RPMI7951 (cell line): ENCODE results near the gene VGLL3. TPM values are rescaled to one million over a fixed set of nuclear protein-coding genes. Genes with fewer than 3 reads are reported as not detected.
A peak's percentile ranks its signal among the peaks of the same experiment; 100 is the strongest.
"Not testable (repeated sequence)": the region's sequence is repeated elsewhere in the genome, so short reads cannot be mapped to it uniquely, and the experiment has no call there.

Source experiments
- DNase-seq: peaks from one replicate; pipeline ENCODE4 v3.0.0-alpha.2; 2012; ENCODE audit warnings: low read depth
- total RNA-seq: library from RNA; depleted of rRNA; stranded (reverse); fragments of >200 nt; shearing (Covaris generic); gene quantifications from 2 replicates; pipeline ENCODE4 v1.2.3, GENCODE V29; 2014

VGLL3 gene
- total RNA-seq, 1 experiment from 2014 or later, result 19.8 TPM

- DNase-seq, result no peak
These were observed 1.3 kb downstream of the VGLL3 start for GRCh38 chr3:86989611-86990010.

GRCh38 chr3:86989006-86989405, 1.9 kb downstream of the VGLL3 start:
- no peak for DNase-seq

GRCh38 chr3:86988235-86988634, 2.7 kb downstream of the VGLL3 start:
- no peak for DNase-seq

GRCh38 chr3:86987421-86987715, 3.6 kb downstream of the VGLL3 start:
- DNase-seq, result no peak

- DNase-seq, result no peak
These were observed 4.1 kb downstream of the VGLL3 start for GRCh38 chr3:86986671-86987420.

GRCh38 chr3:86985181-86985826, 5.6 kb downstream of the VGLL3 start:
- DNase-seq, result no peak

GRCh38 chr3:86984271-86984670, 6.7 kb downstream of the VGLL3 start:
- no peak for DNase-seq

- peak; percentile 76 for DNase-seq
These were observed 8.1 kb downstream of the VGLL3 start for GRCh38 chr3:86982883-86983282.

- DNase-seq, result peak; percentile 59
These were observed 12.8 kb downstream of the VGLL3 start for GRCh38 chr3:86978111-86978551.

GRCh38 chr3:86976219-86976618, 14.7 kb downstream of the VGLL3 start:
- no peak for DNase-seq

GRCh38 chr3:86974177-86974576, 16.8 kb downstream of the VGLL3 start:
- DNase-seq, result not testable (repeated sequence)

GRCh38 chr3:86973440-86973839, 17.5 kb downstream of the VGLL3 start:
- DNase-seq, result peak; percentile 90

- DNase-seq, result peak; percentile 72
These were observed 21.3 kb downstream of the VGLL3 start for GRCh38 chr3:86969500-86970189.

GRCh38 chr3:86968244-86968932, 22.6 kb downstream of the VGLL3 start:
- no peak for DNase-seq

GRCh38 chr3:86967062-86967461, 23.9 kb downstream of the VGLL3 start:
- DNase-seq, result no peak

- no peak for DNase-seq
These were observed 25.8 kb downstream of the VGLL3 start for GRCh38 chr3:86965166-86965565.

GRCh38 chr3:86963611-86964010, 27.3 kb downstream of the VGLL3 start:
- no peak for DNase-seq

GRCh38 chr3:86961297-86961696, 29.7 kb downstream of the VGLL3 start:
- no peak for DNase-seq

GRCh38 chr3:86960550-86960949, 30.4 kb downstream of the VGLL3 start:
- no peak for DNase-seq

GRCh38 chr3:86958534-86958933, 32.4 kb downstream of the VGLL3 start:
- peak; percentile 75 for DNase-seq

- DNase-seq, result peak; percentile 62
These were observed 36.2 kb downstream of the VGLL3 start for GRCh38 chr3:86954747-86955146.

- DNase-seq, result peak; percentile 87
These were observed 36.7 kb downstream of the VGLL3 start for GRCh38 chr3:86954226-86954625.
